PC-9 (cell line): ENCODE results near the gene MACROD2. TPM values are rescaled to one million over a fixed set of nuclear protein-coding genes. Genes with fewer than 3 reads are reported as not detected.

Experiments
- BruUV-seq: library from RNA; stranded (reverse); fragments of 400-500 nt; replicated peaks from 2 replicates; lab custom pipeline; 2021; lab: Mats Ljungman, UMichigan
- CTCF ChIA-PET: fragments of 300-600 bp; sonication (Branson Sonifier 250); formaldehyde crosslinking; loops from one replicate; lab custom pipeline; 2022; ENCODE audit warnings: antibody characterized with exemption; lab: Charles Lee
- POLR2A ChIA-PET: fragments of 300-600 bp; sonication (Branson Sonifier 250); formaldehyde crosslinking; loops from one replicate; lab custom pipeline; 2022; ENCODE audit warnings: antibody characterized with exemption; ENCODE audit not compliant: unreplicated experiment; lab: Charles Lee
- DNase-seq, 2 experiments: peaks; one replicate each; pipeline versions ENCODE4 v3.0.0 to v3.0.0-alpha.2; 2015 to 2022; ENCODE audit warnings: mixed read lengths in 1 of 2
- H2AFZ ChIP-seq: fragments of 200-600 bp; sonication (generic); 2 replicates; pipeline ENCODE4 v1.8.1; 2017; ENCODE audit warnings: antibody characterized with exemption
- H3F3A ChIP-seq: fragments of 200-600 bp; sonication (generic); 2 replicates; pipeline ENCODE4 v1.8.1; 2017; ENCODE audit warnings: antibody characterized with exemption, mild to moderate bottlenecking, low read depth; ENCODE audit not compliant: insufficient read depth
- H3K27ac ChIP-seq: fragments of 200-600 bp; sonication (generic); 2 replicates; pipeline ENCODE4 v1.6.1; 2016; ENCODE audit warnings: mixed run types
- H3K27me3 ChIP-seq: fragments of 200-600 bp; sonication (generic); 2 replicates; pipeline ENCODE4 v1.6.1; 2016; ENCODE audit warnings: low read depth, mixed run types; ENCODE audit not compliant: insufficient read depth
- H3K36me3 ChIP-seq: fragments of 200-600 bp; sonication (generic); 2 replicates; pipeline ENCODE4 v1.6.1; 2016; ENCODE audit warnings: low read depth, mixed run types
- H3K4me1 ChIP-seq: fragments of 200-600 bp; sonication (generic); replicated peaks from 2 replicates; pipeline ENCODE4 v1.6.1; 2016; ENCODE audit warnings: mixed run types; ENCODE audit not compliant: insufficient read depth
- H3K4me2 ChIP-seq: fragments of 200-600 bp; sonication (generic); 2 replicates; pipeline ENCODE4 v1.6.1; 2017; ENCODE audit warnings: mixed run types
- H3K4me3 ChIP-seq: fragments of 200-600 bp; sonication (generic); 2 replicates; pipeline ENCODE4 v1.6.1; 2016; ENCODE audit warnings: mixed run types
- H3K79me2 ChIP-seq: fragments of 200-600 bp; sonication (generic); 2 replicates; pipeline ENCODE4 v1.6.1; 2017; ENCODE audit warnings: low read depth, mixed run types
- H3K9me2 ChIP-seq: fragments of 200-600 bp; sonication (generic); 2 replicates; pipeline ENCODE4 v1.8.1; 2017; ENCODE audit warnings: mild to moderate bottlenecking; ENCODE audit not compliant: insufficient read depth
- H3K9me3 ChIP-seq: fragments of 200-600 bp; sonication (generic); 2 replicates; pipeline ENCODE4 v1.8.1; 2016; ENCODE audit warnings: low read depth; ENCODE audit not compliant: insufficient read depth
- H4K20me1 ChIP-seq: fragments of 200-600 bp; sonication (generic); 2 replicates; pipeline ENCODE4 v1.8.1; 2017; ENCODE audit not compliant: insufficient read depth
- EZH2 ChIP-seq: fragments of 200-600 bp; sonication (generic); IDR thresholded peaks from 2 replicates; pipeline ENCODE4 v1.8.0; 2017; ENCODE audit warnings: antibody characterized with exemption, low read depth
- intact Hi-C: fragments of 100-400 bp; cut with micrococcal nuclease; formaldehyde crosslinking; loops from one replicate; pipeline ENCODE4 v1.10.0; 2022; ENCODE audit not compliant: unreplicated experiment
- total RNA-seq: library from RNA; stranded (reverse); gene quantifications from 2 replicates; pipeline ENCODE4 v1.2.3, GENCODE V29; 2021
- TF ChIP-seq, protein P1 (sequence below): fragments of 200-600 bp; sonication (generic); conservative IDR thresholded peaks from 2 replicates; pipeline ENCODE4 v1.6.1; 2017; ENCODE audit warnings: mixed run types, antibody characterized with exemption, mild to moderate bottlenecking, moderate library complexity

MACROD2 gene
- total RNA-seq, 1 experiment from 2014 or later = 11.4 TPM

DNA sequence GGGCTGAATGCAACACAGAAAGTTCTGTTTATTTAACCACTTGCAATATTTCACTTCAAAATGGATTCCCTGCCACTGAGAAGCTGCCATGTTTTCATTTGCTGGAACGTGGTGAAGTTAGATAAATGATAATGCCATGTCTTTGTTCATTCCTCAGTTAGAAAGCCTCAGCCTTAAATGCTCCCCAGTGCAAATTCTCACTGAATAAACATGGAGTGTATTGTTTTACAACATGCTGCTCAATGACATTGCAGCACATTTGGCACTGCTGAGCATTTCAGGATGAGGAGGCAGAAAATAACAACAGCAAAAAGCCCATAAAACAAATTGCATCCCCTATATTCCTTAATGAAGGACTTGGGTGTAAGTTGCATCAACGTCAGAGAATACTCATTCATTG lies 1255.9 kb downstream of the MACROD2 start:
- DNase-seq = no peak
- BruUV-seq = no TSS peak
- Histone ChIP-seq H3K9me3 (no peaks in the 10 kb centered on the region), H3K36me3 (no peaks in the 10 kb centered on the region), H2AFZ (no peak overlapping the region), H3K4me3 (no peak overlapping the region), H3K4me1 (no peaks in the 10 kb centered on the region), H3K27me3 (no peaks in the 10 kb centered on the region), H3K9me2 (no peaks in the 10 kb centered on the region), H3F3A (no peaks in the 10 kb centered on the region), H3K4me2 (no peak overlapping the region), H3K79me2 (no peaks in the 10 kb centered on the region), H4K20me1 (no peaks in the 10 kb centered on the region), H3K27ac (no peak overlapping the region)
- TF ChIP-seq, protein P1, sequence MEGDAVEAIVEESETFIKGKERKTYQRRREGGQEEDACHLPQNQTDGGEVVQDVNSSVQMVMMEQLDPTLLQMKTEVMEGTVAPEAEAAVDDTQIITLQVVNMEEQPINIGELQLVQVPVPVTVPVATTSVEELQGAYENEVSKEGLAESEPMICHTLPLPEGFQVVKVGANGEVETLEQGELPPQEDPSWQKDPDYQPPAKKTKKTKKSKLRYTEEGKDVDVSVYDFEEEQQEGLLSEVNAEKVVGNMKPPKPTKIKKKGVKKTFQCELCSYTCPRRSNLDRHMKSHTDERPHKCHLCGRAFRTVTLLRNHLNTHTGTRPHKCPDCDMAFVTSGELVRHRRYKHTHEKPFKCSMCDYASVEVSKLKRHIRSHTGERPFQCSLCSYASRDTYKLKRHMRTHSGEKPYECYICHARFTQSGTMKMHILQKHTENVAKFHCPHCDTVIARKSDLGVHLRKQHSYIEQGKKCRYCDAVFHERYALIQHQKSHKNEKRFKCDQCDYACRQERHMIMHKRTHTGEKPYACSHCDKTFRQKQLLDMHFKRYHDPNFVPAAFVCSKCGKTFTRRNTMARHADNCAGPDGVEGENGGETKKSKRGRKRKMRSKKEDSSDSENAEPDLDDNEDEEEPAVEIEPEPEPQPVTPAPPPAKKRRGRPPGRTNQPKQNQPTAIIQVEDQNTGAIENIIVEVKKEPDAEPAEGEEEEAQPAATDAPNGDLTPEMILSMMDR = no peak
- no peak for TF ChIP-seq EZH2
- intact Hi-C loops = no loop called here
- CTCF ChIA-PET = no interaction called here
- POLR2A ChIA-PET = no interaction called here

DNA sequence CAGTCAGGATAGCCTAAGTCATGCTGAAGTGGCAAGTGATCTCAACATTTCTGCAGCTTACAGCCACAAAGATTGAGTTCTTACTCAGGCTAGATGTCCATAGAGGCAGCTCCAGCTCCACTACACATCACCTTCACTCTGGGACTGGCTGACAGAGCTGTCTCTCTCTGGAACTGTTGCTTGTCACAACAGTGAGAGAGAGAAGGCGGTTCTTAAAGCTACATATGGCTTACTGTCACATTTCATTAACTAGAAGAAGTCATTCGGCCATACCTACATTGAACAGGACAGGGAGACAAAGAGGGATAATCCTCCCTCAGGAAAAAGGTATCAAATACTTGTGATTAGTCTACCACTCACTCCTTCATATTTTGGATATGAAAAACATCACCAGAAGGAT lies 1257.0 kb downstream of the MACROD2 start:
- CTCF ChIA-PET = no interaction called here
- no peak for DNase-seq

DNA sequence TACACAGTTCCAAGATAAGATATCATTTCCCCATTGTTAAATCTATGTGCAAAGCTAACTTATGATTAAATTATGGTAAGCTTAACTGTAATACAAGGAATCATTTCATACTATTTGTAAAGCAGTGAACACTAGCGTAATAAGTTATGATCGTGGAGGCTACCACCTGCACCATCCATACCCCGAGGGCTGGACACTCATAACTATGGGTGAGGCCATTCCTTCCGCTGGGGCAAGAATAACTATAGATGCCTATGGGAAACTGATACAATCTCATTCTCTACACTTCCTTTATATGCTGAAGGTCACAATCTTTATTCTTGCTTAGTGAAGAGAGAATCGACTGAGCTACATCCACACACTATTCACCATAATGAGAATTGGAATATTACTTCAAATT lies 1258.1 kb downstream of the MACROD2 start:
- POLR2A ChIA-PET = no interaction called here
- Histone ChIP-seq H3K4me3 (no peak overlapping the region), H2AFZ (no peak overlapping the region), H3K36me3 (no peaks in the 10 kb centered on the region), H4K20me1 (no peaks in the 10 kb centered on the region), H3K27me3 (no peaks in the 10 kb centered on the region), H3K79me2 (no peaks in the 10 kb centered on the region), H3K4me2 (no peak overlapping the region), H3K27ac (no peak overlapping the region), H3K9me3 (no peaks in the 10 kb centered on the region), H3K9me2 (no peaks in the 10 kb centered on the region), H3K4me1 (no peaks in the 10 kb centered on the region), H3F3A (no peaks in the 10 kb centered on the region)
- no TSS peak for BruUV-seq
- DNase-seq = no peak
- CTCF ChIA-PET = no interaction called here
- intact Hi-C loops = no loop called here
- TF ChIP-seq EZH2 = no peak
- TF ChIP-seq, protein P1 = no peak

More for the DNA sequence above, 1257.0 kb downstream of the MACROD2 start:
- TF ChIP-seq EZH2 = no peak
- no peak overlapping the region for H3K4me2 ChIP-seq
- no peaks in the 10 kb centered on the region for H4K20me1 ChIP-seq
- POLR2A ChIA-PET = interaction anchor here (0.6 kb wide), 1 partner anchor 645 kb away, joined by 5 read pairs; no protein-coding TSS in a partner anchor
- no peaks in the 10 kb centered on the region for H3K9me2 ChIP-seq
- H2AFZ ChIP-seq = no peak overlapping the region
- H3K4me3 ChIP-seq = no peak overlapping the region
- no peaks in the 10 kb centered on the region for H3K9me3 ChIP-seq
- no TSS peak for BruUV-seq
- no peaks in the 10 kb centered on the region for H3K27me3 ChIP-seq
- no peaks in the 10 kb centered on the region for H3F3A ChIP-seq
- H3K36me3 ChIP-seq = no peaks in the 10 kb centered on the region
- no peak overlapping the region for H3K27ac ChIP-seq
- no peaks in the 10 kb centered on the region for H3K79me2 ChIP-seq
- intact Hi-C loops = no loop called here
- H3K4me1 ChIP-seq = no peaks in the 10 kb centered on the region
